Skeletal muscle satellite cell (primary cell): ENCODE results near the gene CPSF4.
"Not testable (repeated sequence)": the region's sequence is repeated elsewhere in the genome, so short reads cannot be mapped to it uniquely, and the experiment has no call there.

Experiments
- H3K27me3 ChIP-seq: 2 replicates; pipeline ENCODE4 v1.7.0; 2013; ENCODE audit warnings: low read length; ENCODE audit not compliant: control insufficient read depth, insufficient read depth
- H3K36me3 ChIP-seq: 2 replicates; pipeline ENCODE4 v1.7.0; 2013; ENCODE audit warnings: mild to moderate bottlenecking, control low read depth, low read length; ENCODE audit not compliant: insufficient read depth
- H3K4me1 ChIP-seq: 2 replicates; pipeline ENCODE4 v1.7.0; 2013; ENCODE audit warnings: low read length; ENCODE audit not compliant: control insufficient read depth, insufficient read depth
- H3K4me2 ChIP-seq: 2 replicates; pipeline ENCODE4 v1.7.0; 2013; ENCODE audit warnings: mild to moderate bottlenecking, low read length
- H3K4me3 ChIP-seq: 2 replicates; pipeline ENCODE4 v1.7.0; 2013; ENCODE audit warnings: low read length
- H3K9ac ChIP-seq: 2 replicates; pipeline ENCODE4 v1.7.0; 2013; ENCODE audit warnings: mild to moderate bottlenecking, low read depth, low read length, moderate library complexity
- H3K9me3 ChIP-seq: replicated peaks from 2 replicates; pipeline ENCODE4 v1.7.0; 2013; ENCODE audit warnings: mild to moderate bottlenecking, control low read depth, low read length

The CPSF4 gene

GRCh38 chr7:99500637-99501009 lies 61.9 kb downstream of the CPSF4 start:
- H3K9ac ChIP-seq, result peak overlapping the region; percentile 95
- H3K36me3 ChIP-seq, result peaks cover 16% of the 10 kb centered on the region
- H3K4me1 ChIP-seq, result peaks cover 12% of the 10 kb centered on the region
- no peaks in the 10 kb centered on the region for H3K27me3 ChIP-seq
- peak overlapping the region; percentile 85 for H3K4me3 ChIP-seq
- H3K9me3 ChIP-seq, result no peaks in the 10 kb centered on the region
- H3K4me2 ChIP-seq, result peak overlapping the region; percentile 83

- H3K9ac ChIP-seq, H3K9me3 ChIP-seq, H3K27me3 ChIP-seq: not testable (repeated sequence)
- Histone ChIP-seq H3K36me3 (peaks cover 13% of the 10 kb centered on the region), H3K4me2 (peak overlapping the region; percentile 83), H3K4me1 (peaks cover 19% of the 10 kb centered on the region), H3K4me3 (peak overlapping the region; percentile 85)
Observed at GRCh38 chr7:99501236-99501635, 62.5 kb downstream of the CPSF4 start.

- Histone ChIP-seq H3K4me2 (peak overlapping the region; percentile 86), H3K27me3 (no peaks in the 10 kb centered on the region), H3K9me3 (no peaks in the 10 kb centered on the region), H3K4me1 (peaks cover 13% of the 10 kb centered on the region), H3K36me3 (no peaks in the 10 kb centered on the region), H3K9ac (peak overlapping the region; percentile 91), H3K4me3 (peak overlapping the region; percentile 92)
Observed at GRCh38 chr7:99504281-99504602, 65.5 kb downstream of the CPSF4 start.

GRCh38 chr7:99504603-99505323 lies 66.0 kb downstream of the CPSF4 start, which contains the start of gene ZKSCAN5:
Gene ZKSCAN5 (plus strand): TSS chr7:99504662. CDS start chr7:99506045, 1,383 bp downstream.
- Histone ChIP-seq H3K9me3 (no peaks in the 10 kb centered on the region), H3K4me1 (peaks cover 13% of the 10 kb centered on the region), H3K4me3 (peak within 1 kb of the TSS; percentile 92), H3K36me3 (no peaks in the 10 kb centered on the region), H3K9ac (peak within 1 kb of the TSS; percentile 91), H3K4me2 (peak within 1 kb of the TSS; percentile 86), H3K27me3 (no peaks in the 10 kb centered on the region)

GRCh38 chr7:99505324-99505662 lies 66.5 kb downstream of the CPSF4 start:
- Histone ChIP-seq H3K4me2 (peak overlapping the region; percentile 86), H3K27me3 (no peaks in the 10 kb centered on the region), H3K4me3 (peak overlapping the region; percentile 92), H3K36me3 (no peaks in the 10 kb centered on the region), H3K9ac (peak overlapping the region; percentile 91), H3K9me3 (no peaks in the 10 kb centered on the region), H3K4me1 (peaks cover 13% of the 10 kb centered on the region)
